Stimulated activated CD4-positive, alpha-beta T cell treated with anti-CD3 and anti-CD28 coated beads, Interleukin-15, amount 100 ng/mL, for 1 hour (primary cell): Measurements from ENCODE around the gene CRYAB.
"Not testable (repeated sequence)": the region's sequence is repeated elsewhere in the genome, so short reads cannot be mapped to it uniquely, and the experiment has no call there.

Experiments used
- DNase-seq, 2 donors: peaks; one replicate each; pipeline ENCODE4 v3.0.0-alpha.2; 2020; ENCODE audit warnings: low read depth in 1 of 2, low spot score in 1 of 2

CRYAB gene

DNA sequence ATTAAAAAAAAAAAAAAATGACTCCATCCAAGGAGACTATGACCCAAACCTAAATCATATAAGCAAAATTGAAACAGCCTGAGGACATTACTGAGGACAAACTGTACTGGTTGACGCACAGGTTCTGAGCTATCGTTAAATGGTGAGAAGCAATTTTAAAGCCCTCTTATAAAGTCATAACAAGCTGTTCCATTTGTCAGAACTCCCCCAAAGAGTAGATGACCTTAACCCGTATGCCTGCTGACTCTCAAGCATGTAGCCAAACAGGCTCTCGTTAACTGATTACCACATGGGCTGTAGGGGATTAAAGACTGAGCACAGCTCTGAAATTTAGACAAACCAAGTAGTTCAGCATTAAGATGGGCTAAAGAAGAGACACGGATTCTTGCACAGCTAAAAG, 2.2 kb downstream of the CRYAB start:
- DNase-seq = no peak

DNA sequence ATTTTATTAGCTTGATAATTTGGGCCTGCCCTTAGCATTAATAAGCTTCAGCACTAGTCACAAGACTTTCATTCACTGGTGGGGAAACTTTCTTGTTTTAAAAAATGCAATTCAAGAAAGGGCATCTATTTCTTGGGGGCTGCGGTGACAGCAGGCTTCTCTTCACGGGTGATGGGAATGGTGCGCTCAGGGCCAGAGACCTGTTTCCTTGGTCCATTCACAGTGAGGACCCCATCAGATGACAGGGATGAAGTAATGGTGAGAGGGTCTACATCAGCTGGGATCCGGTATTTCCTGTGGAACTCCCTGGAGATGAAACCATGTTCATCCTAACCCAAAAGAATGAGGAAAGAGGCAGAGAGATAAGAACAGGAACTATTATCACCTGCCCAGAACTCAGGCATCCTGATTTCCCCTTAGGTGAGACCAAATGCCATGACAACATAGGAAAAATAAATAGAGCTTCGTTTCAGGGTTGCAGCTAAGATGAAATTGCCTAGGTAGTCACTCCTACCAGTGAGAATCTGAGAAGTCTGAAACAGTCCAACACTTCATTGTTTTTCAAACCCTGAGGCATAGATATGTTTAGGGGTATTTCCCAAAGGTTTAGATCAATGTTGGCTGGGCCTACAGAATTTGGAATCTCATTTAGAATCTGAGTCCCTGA, 2.8 kb downstream of the CRYAB start:
- no peak for DNase-seq

DNA sequence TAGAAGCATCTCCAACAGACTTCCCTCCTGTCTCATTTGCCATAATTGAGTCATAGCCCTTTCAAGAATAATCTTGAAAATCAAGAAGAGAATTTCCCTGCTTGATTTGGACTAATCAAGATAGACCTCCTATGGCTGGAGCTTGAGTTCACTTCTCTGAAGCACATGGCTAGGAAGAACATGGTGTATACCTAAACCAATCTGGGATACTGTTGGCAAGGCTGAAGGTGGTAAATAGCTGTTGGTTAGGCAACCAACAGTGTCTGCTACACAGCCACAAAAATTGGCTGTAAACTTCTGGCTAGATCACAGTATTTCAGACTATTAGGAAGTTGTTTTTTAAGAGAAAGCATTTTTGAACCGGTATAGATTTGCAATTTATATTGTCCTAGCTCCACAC, 4.9 kb downstream of the CRYAB start:
- DNase-seq = no peak

DNA sequence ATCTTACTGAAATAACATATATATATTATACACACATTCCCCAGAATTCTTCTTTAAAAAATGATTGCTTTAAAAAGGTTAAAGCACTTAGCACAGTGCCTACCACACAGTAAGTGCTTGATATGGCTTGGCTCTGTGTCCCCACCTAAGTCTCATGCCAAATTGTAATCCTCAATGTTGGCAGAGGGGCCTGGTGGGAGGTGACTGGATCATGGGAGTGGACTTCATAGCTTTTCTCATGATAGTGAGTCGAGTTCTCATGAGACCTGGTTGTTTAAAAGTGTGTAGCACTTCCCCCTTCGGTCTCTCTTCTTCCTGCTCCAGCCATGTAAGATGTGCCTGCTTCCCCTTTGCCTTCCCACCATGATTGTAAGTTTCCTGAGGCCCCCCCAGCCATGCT, 6.2 kb downstream of the CRYAB start:
- DNase-seq = no peak

DNA sequence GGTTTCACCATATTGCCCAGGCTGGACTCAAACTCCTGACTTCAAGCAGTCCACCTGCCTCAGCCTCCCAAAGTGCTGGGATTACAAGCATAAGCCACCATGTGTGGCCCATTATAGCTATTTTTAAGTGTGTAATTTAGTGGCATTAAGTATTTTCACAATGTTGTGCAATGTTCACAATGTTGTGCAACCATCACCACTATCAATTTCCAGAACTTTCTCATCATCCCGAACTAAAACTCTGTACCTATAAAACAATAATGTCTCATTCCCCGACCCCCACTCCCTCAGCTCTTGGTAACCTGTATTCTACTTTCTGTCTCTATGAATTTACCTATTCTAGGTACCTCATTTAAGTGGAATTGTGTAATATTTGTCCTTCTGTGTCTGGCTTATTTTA, 24.7 kb downstream of the CRYAB start:
- no peak for DNase-seq

DNA sequence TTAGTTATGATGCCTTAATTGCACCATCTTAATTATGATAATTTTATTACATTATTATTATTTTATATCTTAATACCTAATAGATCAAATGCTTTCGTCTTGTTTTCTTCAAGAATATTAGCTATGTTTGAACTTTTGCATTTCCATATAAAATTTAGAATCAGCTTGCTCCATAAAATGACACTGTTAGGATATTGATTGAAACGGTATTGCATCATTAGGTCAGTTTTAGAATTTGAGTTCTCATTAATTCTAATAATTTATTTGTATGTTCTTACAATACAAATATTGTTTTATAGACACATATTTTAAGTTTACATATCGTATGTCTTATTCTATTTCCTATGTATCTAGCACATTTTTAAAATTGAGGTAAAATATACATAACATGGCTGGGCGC, 25.5 kb downstream of the CRYAB start:
- DNase-seq = no peak

DNA sequence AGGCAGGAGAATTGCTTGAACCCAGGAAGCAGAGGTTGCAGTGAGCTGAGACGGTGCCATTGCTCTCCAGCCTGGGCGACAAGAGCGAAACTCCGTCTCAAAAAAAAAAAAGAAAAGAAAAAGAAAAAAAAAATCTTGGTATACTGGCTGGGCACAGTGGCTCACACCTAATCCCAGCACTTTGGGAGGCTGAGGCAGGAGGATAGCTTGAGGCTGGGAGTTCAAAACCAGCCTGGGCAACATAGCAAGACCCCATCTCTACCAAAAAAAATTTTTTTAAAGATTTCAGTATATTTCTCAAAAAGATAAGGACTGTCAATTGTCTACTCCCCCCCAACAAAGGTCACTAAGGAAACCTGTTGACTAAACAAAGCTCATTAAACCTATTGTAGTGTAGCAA, 26.5 kb downstream of the CRYAB start:
- not testable (repeated sequence) for DNase-seq

DNA sequence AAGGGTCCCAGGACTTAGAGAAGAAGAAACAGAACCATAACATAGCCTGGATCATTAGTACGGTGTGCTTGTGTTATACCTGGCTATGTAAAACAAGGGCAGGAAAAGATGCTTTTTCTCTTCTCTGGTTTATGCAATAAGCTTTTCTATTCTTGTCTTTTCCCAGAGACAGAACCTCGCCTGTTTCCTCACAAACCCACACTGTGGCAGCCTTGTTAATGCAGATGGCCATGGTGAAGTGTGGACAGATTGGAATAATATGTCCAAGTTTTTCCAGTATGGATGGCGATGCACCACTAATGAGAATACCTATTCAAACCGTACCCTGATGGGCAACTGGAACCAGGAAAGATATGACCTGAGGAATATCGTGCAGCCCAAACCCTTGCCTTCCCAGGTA, 29.4 kb downstream of the CRYAB start:
- no peak for DNase-seq

DNA sequence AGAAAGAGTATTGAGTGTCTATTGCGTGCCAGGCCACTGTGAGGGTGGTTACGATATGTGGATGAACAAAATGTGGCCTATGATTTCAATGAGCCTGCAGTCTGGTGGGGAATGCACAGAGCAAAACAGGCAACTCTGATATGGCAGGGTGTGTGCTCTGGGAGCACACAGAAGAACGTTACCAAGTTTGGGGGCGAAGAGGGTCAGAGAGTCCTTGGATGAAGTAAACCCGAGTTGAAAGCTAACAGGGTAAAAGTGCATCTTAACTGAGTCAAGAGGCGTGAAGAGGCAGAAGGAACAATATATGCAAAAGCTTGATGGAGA, 32.0 kb downstream of the CRYAB start:
- no peak for DNase-seq

DNA sequence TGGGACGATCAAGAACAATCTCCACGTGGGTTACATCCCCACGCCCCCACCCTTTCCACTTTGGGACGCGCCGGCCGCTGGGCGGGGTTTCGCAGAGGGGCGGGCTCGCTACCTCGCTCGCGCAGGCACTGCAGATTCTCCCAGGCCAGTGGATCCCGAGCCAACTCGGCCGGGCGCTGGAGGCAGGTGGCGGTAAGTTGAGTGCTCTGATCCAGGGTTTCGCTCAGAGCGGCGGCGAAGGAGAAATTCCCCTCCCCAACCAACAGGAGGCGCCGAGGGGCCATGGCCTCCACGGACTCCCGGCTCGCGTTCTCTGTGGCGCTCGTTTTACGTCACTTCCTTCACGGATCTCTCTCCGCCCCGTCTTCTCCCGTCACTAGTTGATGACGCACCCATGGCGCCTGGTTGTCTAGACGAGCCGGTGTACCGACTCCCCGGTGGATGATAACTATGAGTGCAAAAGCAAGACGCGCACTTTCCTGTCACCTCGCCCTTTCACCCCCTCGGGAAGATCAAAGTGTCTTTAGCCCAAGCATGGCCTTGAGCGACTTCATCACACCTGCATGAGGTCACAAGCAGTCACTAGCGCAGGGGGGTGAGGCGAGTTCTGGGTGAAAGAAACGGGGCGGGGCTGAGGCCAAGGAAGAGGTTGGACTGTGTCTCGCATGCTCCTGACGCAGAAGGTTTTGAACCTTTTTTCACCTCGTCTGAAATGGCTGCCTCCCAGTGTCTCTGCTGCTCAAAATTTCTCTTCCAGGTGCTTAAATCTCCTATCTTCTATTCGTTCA, 32.5 kb downstream of the CRYAB start, which contains the start of the genes CFAP68 and FDXACB1:
Gene CFAP68, plus strand, starts transcription at position 693 of the 788 bp plus-strand sequence. Its CDS starts 20 bp downstream, at position 713.
Gene FDXACB1, minus strand, starts transcription at position 317 of the 788 bp plus-strand sequence. Its CDS starts 33 bp downstream, at position 284.
- DNase-seq = peak; percentile 77 to 87

DNA sequence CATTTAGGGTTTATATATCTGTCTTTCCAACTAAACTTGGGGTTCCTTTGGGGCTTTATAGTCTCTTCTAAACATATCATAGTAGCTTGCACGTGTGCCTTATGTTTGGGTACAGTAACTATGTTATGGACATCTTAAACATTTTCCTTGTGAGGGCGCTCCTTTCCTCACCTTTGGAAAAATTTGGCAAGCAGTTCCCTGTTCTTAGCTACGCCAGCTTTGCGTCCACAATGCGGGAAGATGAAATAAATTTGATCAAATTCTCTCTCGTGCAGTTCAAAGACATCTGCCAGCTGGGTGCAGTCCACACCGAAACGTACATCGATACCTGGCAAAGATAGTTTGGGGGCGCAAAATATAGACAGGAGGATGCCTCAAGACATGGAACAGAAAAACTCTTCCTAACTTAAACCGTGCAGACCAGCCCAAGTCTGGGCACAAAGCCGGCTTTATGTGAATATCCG, 33.2 kb downstream of the CRYAB start:
- DNase-seq = no peak

DNA sequence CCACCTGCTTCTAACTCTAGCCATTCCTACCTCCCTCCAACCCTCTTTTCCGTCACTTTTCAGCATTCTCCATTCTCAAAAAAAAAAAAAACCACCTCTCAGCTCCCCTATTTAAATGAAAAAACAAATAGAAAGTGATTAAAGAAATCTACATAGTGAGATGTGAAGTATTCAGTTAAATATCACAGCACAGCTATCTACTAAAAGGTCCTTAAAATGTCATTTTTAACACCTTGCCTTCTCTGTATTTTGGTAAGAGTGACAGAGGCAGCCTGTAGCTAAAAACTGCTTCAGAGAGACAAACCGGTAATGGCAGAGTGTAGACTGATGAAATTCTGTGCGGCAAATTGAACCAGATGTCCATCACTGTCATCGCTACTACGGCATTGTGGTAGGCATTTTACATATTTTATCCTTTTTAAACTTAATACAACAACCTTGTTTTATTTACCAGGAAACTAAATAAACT, 39.8 kb downstream of the CRYAB start:
- no peak for DNase-seq

DNA sequence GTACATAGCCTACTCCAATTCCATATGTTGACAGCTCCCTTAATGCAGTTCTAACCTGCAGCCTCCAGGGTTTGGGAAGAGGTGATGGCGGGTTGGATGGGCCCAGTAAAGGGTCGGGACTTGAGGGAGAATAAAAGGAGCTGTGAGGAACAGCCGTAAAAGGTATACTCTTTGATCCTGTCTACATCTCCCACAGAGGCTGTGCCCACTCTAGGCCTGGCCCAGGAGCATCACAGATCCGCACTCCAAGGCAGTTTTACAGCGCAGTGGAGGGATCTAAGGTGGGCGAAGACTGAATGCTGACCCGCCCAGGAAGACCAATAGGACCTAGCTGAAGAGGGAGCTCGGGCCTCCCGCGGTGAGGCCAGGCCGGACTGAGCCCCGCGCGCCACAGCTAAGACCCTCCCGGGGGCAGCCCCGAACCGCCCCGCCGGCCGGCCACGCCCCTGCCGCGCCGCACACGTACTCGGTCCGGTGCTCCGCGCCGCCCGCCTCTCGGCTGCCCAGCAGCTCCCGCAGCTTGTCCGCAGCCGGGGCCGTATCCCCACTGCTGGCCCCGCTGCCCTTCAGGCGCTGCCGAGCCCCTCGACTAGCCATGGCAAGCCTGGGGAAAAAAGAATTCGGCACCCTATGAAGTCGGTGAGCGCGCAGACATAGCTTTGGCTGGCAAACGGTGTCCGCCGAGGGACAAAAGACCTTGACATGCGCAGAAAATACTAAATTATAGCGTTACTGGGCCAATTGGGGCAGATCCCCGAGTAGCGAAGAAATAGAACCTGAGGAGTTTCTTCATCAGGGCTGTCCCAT, 40.5 kb downstream of the CRYAB start, which contains the start of gene ALG9:
Gene ALG9, minus strand, starts transcription at position 696 of the 807 bp plus-strand sequence. Its CDS starts 99 bp downstream, at position 597.
- peak; percentile 79 to 88 for DNase-seq

DNA sequence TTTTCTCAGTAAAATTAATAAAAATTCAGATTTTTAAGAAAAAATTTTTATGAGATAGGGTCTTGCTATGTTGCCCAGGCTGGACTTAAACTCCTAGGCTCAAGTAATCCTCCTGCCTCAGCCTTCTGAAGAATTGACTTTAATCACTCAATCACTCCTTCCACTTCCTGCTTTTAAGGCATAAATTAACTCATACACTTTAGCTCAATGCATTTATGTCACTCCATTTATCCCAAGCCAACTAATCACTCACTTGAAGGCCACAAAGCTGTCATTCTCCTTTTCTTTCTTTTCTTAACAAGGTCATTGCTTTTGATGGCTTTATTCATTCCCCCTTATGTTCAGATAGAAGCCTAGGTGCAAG, 41.1 kb downstream of the CRYAB start:
- no peak for DNase-seq

DNA sequence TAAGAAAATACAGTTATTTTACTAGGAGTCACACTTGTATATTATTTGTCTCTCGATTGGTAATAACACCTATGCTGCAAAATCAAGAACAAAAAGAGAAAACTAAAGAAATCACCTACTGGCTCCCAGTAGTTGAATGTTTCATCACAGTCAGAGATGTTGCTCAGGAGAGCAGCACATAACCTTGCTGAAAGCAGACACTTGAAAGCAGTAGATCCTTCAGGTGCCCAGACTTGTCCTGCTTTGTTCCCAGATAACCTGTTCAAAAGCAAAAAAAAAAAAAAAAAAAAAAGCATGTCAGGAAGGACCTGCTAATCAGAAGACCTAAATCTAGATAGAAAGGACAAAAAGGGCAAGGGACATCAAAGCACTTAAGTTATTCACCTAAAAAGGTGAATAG, 41.5 kb downstream of the CRYAB start:
- no peak for DNase-seq

DNA sequence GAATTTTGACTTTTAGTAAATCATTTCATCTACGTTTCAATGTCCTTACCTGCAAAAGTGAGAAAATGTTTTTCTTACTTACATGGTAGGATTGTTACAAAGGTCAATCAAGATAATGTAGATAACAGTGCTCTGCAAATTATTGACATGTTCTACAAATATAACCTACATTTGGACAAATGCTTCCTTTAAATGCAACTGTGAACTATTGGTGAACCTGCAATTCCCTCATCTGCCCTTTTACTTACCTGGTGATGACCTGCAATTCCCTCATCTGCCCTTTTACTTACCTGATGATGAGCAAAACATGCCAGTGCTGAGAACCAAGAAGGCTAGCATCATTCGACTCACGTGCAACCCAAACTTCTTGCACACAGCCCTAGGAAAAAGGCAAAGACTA, 51.3 kb downstream of the CRYAB start:
- DNase-seq = no peak
